Spinal cord (tissue), 10 donors: ENCODE measurements around the gene TRIM56. TPM values are rescaled to one million over a fixed set of nuclear protein-coding genes. Genes with fewer than 3 reads are reported as not detected.
"Not testable (repeated sequence)": the region's sequence is repeated elsewhere in the genome, so short reads cannot be mapped to it uniquely, and the experiment has no call there.

Experiments
- DNase-seq, 6 donors: peaks; one replicate each; pipeline versions ENCODE4 v3.0.0 to v3.0.0-alpha.2; 2013 to 2015; ENCODE audit warnings: low spot score in 6 of 6, low read depth in 4 of 6
- H3K27ac ChIP-seq: one replicate; pipeline ENCODE4 v1.5.1; 2013; ENCODE audit warnings: low read depth, low read length, control low read depth
- H3K27me3 ChIP-seq: one replicate; pipeline ENCODE4 v1.6.1; 2013; ENCODE audit warnings: low read length; ENCODE audit not compliant: control insufficient read depth, insufficient read depth
- H3K36me3 ChIP-seq: one replicate; pipeline ENCODE4 v1.6.1; 2013; ENCODE audit warnings: low read length; ENCODE audit not compliant: control insufficient read depth, insufficient read depth
- H3K4me1 ChIP-seq: one replicate; pipeline ENCODE4 v1.6.1; 2013; ENCODE audit warnings: low read length; ENCODE audit not compliant: control insufficient read depth, insufficient read depth
- H3K4me3 ChIP-seq: one replicate; pipeline ENCODE4 v1.5.1; 2013; ENCODE audit warnings: low read depth, low read length, control low read depth
- H3K9me3 ChIP-seq: one replicate; pipeline ENCODE4 v1.6.1; 2013; ENCODE audit warnings: low read length; ENCODE audit not compliant: control insufficient read depth, insufficient read depth
- WGBS: methylation state at CpG from one replicate; pipeline ENCODE4 v1.1.5; 2013; ENCODE audit warnings: missing lambda C conversion rate; ENCODE audit not compliant: insufficient coverage; 5-methylcytosine and 5-hydroxymethylcytosine counted together
- polyA plus RNA-seq, 2 donors: library from polyadenylated mRNA; unstranded; fragments of 120-200 nt; gene quantifications; one replicate each; pipeline ENCODE4 v1.2.1, GENCODE V29; 2013; ENCODE audit not compliant: insufficient read length in 2 of 2
- total RNA-seq, 2 donors: library from RNA; depleted of rRNA in 1 of 2; stranded (reverse); fragments of 120-200 nt in 1 of 2; fragments of >200 nt in 1 of 2; gene quantifications; one replicate each; pipeline versions ENCODE4 v1.2.3 to v1.2.4, GENCODE V29; 2013 to 2014
- donor health status: healthy.

Gene TRIM56
- total and polyA plus RNA-seq, 4 donors, result 5.6 to 10.9 (median 6.5) TPM

DNA sequence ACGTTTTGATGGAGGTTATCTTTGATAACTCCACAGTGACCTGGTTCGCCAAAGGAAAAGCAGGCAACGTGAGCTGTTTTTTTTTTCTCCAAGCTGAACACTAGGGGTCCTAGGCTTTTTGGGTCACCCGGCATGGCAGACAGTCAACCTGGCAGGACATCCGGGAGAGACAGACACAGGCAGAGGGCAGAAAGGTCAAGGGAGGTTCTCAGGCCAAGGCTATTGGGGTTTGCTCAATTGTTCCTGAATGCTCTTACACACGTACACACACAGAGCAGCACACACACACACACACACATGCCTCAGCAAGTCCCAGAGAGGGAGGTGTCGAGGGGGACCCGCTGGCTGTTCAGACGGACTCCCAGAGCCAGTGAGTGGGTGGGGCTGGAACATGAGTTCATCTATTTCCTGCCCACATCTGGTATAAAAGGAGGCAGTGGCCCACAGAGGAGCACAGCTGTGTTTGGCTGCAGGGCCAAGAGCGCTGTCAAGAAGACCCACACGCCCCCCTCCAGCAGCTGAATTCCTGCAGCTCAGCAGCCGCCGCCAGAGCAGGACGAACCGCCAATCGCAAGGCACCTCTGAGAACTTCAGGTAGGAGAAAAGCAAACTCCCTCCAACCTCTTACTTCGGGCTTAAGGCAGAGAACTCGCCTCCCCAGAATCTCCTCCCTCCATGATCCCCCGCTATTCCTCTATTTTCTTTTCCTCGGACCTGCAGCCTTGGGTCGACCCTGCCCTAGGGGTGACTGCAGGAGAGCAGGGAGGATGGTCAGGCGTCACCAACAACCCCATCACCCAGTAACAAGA lies 41.6 kb downstream of the TRIM56 start, which contains the start of gene SERPINE1:
TSS of gene SERPINE1 (plus strand) at position 454 of the 809 bp plus-strand sequence. CDS start 1,290 bp downstream, outside the sequence.
- Histone ChIP-seq H3K4me1 (peaks cover 24% of the 10 kb centered on the region), H3K9me3 (no peaks in the 10 kb centered on the region), H3K27ac (peak within 1 kb of the TSS; percentile 73), H3K4me3 (no peak within 1 kb of the TSS), H3K27me3 (peaks cover 4% of the 10 kb centered on the region), H3K36me3 (no peaks in the 10 kb centered on the region)
- peak in 3 of 6 donors; percentile 29 to 89 (median 71) for DNase-seq
- 4% methylated on average over 17 of the region's 22 CpGs for WGBS

DNA sequence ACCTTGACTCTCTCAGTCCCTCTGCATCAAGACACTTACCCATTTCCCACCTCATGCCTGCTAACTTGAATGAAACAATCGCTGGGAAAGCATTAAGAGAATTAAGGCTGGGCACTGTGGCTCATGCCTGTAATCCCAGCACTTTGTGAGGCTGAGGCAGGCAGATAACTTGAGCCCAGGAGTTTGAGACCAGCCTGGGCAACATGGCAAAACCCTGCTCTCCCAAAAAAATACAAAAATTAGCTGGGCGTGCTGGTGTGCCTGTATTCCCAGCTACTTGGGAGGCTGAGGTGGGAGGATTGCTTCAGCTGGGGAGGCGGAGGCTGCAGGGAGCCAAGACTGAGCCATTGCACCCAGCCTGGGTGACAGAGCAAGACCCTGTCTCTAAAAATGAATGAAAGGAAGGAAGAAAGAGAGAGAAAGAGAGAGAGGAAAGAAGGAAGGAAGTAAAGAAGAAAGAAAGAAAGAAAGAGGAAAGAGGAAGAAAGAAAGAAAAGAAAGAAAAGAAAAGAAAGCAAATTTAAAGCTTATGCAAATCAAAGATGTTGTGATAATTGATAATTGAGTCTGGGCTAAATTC lies 42.3 kb downstream of the TRIM56 start:
- Histone ChIP-seq H3K9me3 (no peaks in the 10 kb centered on the region), H3K27me3 (peaks cover 6% of the 10 kb centered on the region), H3K27ac (no peak overlapping the region), H3K4me1 (peaks cover 21% of the 10 kb centered on the region), H3K36me3 (no peaks in the 10 kb centered on the region), H3K4me3 (no peak overlapping the region)
- WGBS, result 75% methylated on average over 2 of the region's 3 CpGs
- no peak for DNase-seq

DNA sequence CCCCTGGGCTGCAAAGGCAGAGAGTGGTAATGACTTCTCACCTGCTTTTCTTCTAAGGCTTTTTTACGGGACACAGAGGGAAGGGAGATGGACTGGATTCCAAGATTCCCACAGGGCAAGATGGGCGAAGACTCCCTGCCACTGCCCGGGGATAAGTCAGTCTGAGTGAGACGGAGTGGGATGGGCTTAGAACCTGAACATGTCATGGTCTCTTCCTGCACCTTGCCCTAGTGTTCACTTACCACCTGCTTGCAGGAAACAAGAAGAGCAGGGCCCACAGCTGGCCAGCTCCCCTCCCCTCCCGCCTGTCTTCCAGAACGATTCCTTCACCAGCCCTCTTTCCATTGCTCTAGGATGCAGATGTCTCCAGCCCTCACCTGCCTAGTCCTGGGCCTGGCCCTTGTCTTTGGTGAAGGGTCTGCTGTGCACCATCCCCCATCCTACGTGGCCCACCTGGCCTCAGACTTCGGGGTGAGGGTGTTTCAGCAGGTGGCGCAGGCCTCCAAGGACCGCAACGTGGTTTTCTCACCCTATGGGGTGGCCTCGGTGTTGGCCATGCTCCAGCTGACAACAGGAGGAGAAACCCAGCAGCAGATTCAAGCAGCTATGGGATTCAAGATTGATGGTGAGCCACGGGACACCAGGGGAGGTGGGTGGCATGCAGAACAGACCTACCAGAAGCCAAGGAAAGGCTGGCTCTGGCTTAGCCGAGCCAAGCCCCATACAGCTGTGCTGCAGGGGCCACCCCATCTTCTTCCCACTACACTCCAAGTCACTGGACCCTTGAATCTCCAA lies 43.0 kb downstream of the TRIM56 start:
- H3K4me1 ChIP-seq, result peaks cover 21% of the 10 kb centered on the region
- DNase-seq, result no peak
- no peak overlapping the region for H3K4me3 ChIP-seq
- peaks cover 6% of the 10 kb centered on the region for H3K27me3 ChIP-seq
- no peaks in the 10 kb centered on the region for H3K9me3 ChIP-seq
- 76% methylated on average over 13 of the region's 14 CpGs for WGBS
- no peak overlapping the region for H3K27ac ChIP-seq
- no peaks in the 10 kb centered on the region for H3K36me3 ChIP-seq

- 100% methylated on average over 1 of the region's 3 CpGs for WGBS
- Histone ChIP-seq H3K36me3 (no peaks in the 10 kb centered on the region), H3K4me3 (no peak overlapping the region), H3K27me3 (peaks cover 4% of the 10 kb centered on the region), H3K27ac (no peak overlapping the region), H3K9me3 (no peaks in the 10 kb centered on the region), H3K4me1 (peaks cover 27% of the 10 kb centered on the region)
- DNase-seq, result no peak
Observed at GRCh38 chr7:101129603-101130117, 44.4 kb downstream of the TRIM56 start.

DNA sequence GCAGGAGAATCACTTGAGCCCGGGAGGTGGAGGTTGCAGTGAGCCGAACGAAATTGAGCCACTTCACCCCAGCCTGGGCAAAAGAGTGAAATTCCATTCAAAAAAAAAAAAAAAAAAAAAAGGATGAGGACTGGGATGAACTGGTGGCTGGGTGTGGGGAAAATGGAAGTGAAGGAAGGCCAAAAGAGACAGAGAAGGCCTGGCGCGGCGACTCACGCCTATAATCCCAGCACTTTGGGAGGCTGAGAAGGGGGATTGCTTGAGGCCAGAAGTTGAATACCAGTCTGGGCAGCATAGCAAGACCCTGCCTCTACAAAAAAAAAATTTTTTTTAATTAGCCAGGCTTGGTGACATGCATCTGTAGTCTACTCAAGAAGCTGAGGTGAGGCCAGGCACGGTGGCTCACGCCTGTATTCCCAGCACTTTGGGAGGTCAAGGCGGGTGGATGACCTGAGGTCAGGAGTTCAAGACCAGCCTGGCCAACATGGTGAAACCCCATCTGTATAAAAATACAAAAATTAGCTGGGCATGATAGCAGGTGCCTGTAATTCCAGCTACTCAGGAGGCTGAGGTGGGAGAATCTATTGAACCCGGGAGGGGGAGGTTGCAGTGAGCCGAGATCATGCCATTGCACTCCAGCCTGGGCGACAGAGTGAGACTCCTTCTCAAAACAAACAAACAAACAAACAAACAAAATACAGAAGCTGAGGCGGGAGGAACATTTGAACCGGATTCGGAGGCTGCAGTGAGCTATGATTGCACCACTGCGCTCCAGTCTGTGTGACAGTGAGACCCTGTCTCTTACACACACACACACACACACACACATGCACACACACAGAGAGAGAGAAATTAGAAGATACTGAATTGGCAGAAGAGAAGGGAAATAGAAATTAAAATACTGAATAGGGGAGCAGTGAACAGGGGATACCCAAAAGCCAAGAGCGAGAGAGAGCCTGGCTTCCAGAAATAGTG lies 47.6 kb downstream of the TRIM56 start:
- not testable (repeated sequence) for H3K4me3 ChIP-seq, H3K36me3 ChIP-seq, H3K27ac ChIP-seq, H3K4me1 ChIP-seq, H3K27me3 ChIP-seq, DNase-seq, H3K9me3 ChIP-seq
- 94% methylated on average over 10 of the region's 18 CpGs for WGBS

GRCh38 chr7:101133621-101134398 lies 48.5 kb downstream of the TRIM56 start:
- Histone ChIP-seq H3K27me3 (peaks cover 2% of the 10 kb centered on the region), H3K36me3 (no peaks in the 10 kb centered on the region), H3K4me3 (no peak overlapping the region), H3K27ac (no peak overlapping the region), H3K9me3 (no peaks in the 10 kb centered on the region), H3K4me1 (peaks cover 13% of the 10 kb centered on the region)
- no peak for DNase-seq
- 69% methylated on average over 8 of the region's 15 CpGs for WGBS

DNA sequence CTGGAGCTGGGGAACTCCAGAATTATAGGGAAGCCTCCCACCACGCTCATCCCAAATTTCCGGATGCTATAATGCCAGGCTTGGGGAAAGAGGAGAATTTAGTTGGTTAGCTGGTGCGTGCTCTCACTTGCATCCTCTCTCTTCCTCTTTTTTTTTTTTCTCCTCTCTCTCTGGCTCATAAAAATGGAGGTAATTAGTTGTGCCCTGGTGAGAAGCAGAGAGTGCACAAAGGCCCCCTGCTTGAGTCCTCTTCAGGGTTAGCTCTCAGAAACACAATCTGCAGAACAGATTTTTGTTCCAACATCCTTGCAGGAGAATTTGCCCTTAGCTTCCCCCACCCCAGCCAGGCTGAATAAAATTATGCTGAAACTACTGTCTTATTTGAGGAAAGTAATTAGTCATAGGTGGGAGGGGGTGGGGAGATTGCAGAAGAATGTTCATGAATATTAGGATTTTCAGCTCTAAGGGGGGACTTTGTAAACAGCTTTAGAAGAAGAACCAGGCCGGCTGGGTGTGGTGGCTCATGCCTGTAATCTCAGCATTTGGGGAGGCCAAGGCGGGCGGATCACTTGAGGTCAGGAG lies 49.2 kb downstream of the TRIM56 start:
- peaks cover 13% of the 10 kb centered on the region for H3K4me1 ChIP-seq
- peaks cover 2% of the 10 kb centered on the region for H3K27me3 ChIP-seq
- peak in 1 of 6 donors; percentile 80 for DNase-seq
- no peaks in the 10 kb centered on the region for H3K36me3 ChIP-seq
- no peak overlapping the region for H3K4me3 ChIP-seq
- H3K9me3 ChIP-seq, result no peaks in the 10 kb centered on the region
- H3K27ac ChIP-seq, result no peak overlapping the region
- no CpG with 5 or more reads among the region's 6 CpGs for WGBS

GRCh38 chr7:101137651-101138212 lies 52.5 kb downstream of the TRIM56 start:
- Histone ChIP-seq H3K27me3 (no peaks in the 10 kb centered on the region), H3K36me3 (no peaks in the 10 kb centered on the region), H3K9me3 (no peaks in the 10 kb centered on the region), H3K4me3 (no peak overlapping the region), H3K4me1 (peaks cover 13% of the 10 kb centered on the region), H3K27ac (no peak overlapping the region)
- DNase-seq, result no peak
- WGBS, result 68% methylated on average over 7 of the region's 9 CpGs
